Loucy (cell line): ENCODE results near the gene CYCS.

Source experiments
- H2AFZ ChIP-seq: fragments of 200-600 bp; sonication (generic); 2 replicates; pipeline ENCODE4 v1.6.0; 2016; ENCODE audit warnings: antibody characterized with exemption, mild to moderate bottlenecking, low read length, moderate library complexity
- H3F3A ChIP-seq: fragments of 200-600 bp; 2 replicates; pipeline ENCODE4 v1.6.0; 2016; ENCODE audit warnings: antibody characterized with exemption, low read depth, mild to moderate bottlenecking
- H3K27me3 ChIP-seq: fragments of 200-600 bp; sonication (generic); 2 replicates; pipeline ENCODE4 v1.6.1; 2014; ENCODE audit warnings: low read length, mild to moderate bottlenecking; ENCODE audit not compliant: insufficient read depth, poor library complexity, severe bottlenecking
- H3K36me3 ChIP-seq: fragments of 200-600 bp; sonication (generic); 2 replicates; pipeline ENCODE4 v1.6.1; 2016; ENCODE audit warnings: low read length; ENCODE audit not compliant: insufficient read depth
- H3K4me1 ChIP-seq: fragments of 200-600 bp; sonication (generic); 2 replicates; pipeline ENCODE4 v1.5.1; 2014; ENCODE audit warnings: low read length, mild to moderate bottlenecking; ENCODE audit not compliant: insufficient read depth, poor library complexity, severe bottlenecking
- H3K4me2 ChIP-seq: fragments of 200-600 bp; sonication (generic); 2 replicates; pipeline ENCODE4 v1.6.0; 2014; ENCODE audit warnings: antibody characterized with exemption, low read length, low read depth, mild to moderate bottlenecking; ENCODE audit not compliant: poor library complexity, severe bottlenecking
- H3K4me3 ChIP-seq: fragments of 200-600 bp; sonication (generic); 2 replicates; pipeline ENCODE4 v1.5.1; 2014; ENCODE audit warnings: low read length, mild to moderate bottlenecking, mixed read lengths; ENCODE audit not compliant: poor library complexity, severe bottlenecking
- H3K79me2 ChIP-seq: fragments of 200-600 bp; sonication (generic); 2 replicates; pipeline ENCODE4 v1.6.1; 2014; ENCODE audit warnings: low read length; ENCODE audit not compliant: insufficient read depth
- H3K9ac ChIP-seq: fragments of 200-600 bp; sonication (generic); 2 replicates; pipeline ENCODE4 v1.6.0; 2014; ENCODE audit warnings: mild to moderate bottlenecking, low read depth, low read length, moderate library complexity; ENCODE audit not compliant: poor library complexity, severe bottlenecking
- H3K9me2 ChIP-seq: fragments of 200-600 bp; sonication (generic); replicated peaks from 2 replicates; pipeline ENCODE4 v1.6.1; 2016; ENCODE audit warnings: low read depth, low read length, mixed read lengths
- H3K9me3 ChIP-seq: fragments of 200-600 bp; sonication (generic); 2 replicates; pipeline ENCODE4 v1.6.1; 2014; ENCODE audit warnings: mild to moderate bottlenecking, antibody characterized with exemption, low read length, low read depth; ENCODE audit not compliant: insufficient read depth
- H4K20me1 ChIP-seq: fragments of 200-600 bp; sonication (generic); 2 replicates; pipeline ENCODE4 v1.6.0; 2014; ENCODE audit warnings: antibody characterized with exemption, low read length, mild to moderate bottlenecking; ENCODE audit not compliant: insufficient read depth, poor library complexity, severe bottlenecking
- CTCF ChIP-seq: fragments of 200-600 bp; sonication (generic); conservative IDR thresholded peaks from 2 replicates; pipeline ENCODE4 v1.5.1; 2014; ENCODE audit warnings: mild to moderate bottlenecking, antibody characterized with exemption, low read length
- EZH2phosphoT487 ChIP-seq: fragments of 200-600 bp; IDR thresholded peaks from 2 replicates; pipeline ENCODE4 v1.6.1; 2018; ENCODE audit warnings: antibody characterized with exemption, mild to moderate bottlenecking, moderate library complexity, borderline replicate concordance

CYCS gene

GRCh38 chr7:25095516-25096345 lies 29.3 kb downstream of the CYCS start:
- Histone ChIP-seq H3K79me2 (no peaks in the 10 kb centered on the region), H3K4me2 (no peak overlapping the region), H3K36me3 (no peaks in the 10 kb centered on the region), H3K9ac (no peak overlapping the region), H3K4me3 (no peak overlapping the region), H4K20me1 (no peaks in the 10 kb centered on the region), H2AFZ (no peak overlapping the region), H3K4me1 (peaks cover 3% of the 10 kb centered on the region), H3K27me3 (no peaks in the 10 kb centered on the region), H3K9me2 (no peaks in the 10 kb centered on the region), H3K9me3 (no peaks in the 10 kb centered on the region), H3F3A (no peaks in the 10 kb centered on the region)
- TF ChIP-seq CTCF: no peak

- H3F3A ChIP-seq: no peaks in the 10 kb centered on the region
- TF ChIP-seq EZH2phosphoT487 (no peak), CTCF (peak; percentile 95)
- H3K36me3 ChIP-seq: no peaks in the 10 kb centered on the region
- H2AFZ ChIP-seq: no peak overlapping the region
- no peak overlapping the region for H3K4me3 ChIP-seq
- H3K9me2 ChIP-seq: no peaks in the 10 kb centered on the region
- H3K4me1 ChIP-seq: peaks cover 3% of the 10 kb centered on the region
- no peaks in the 10 kb centered on the region for H3K9me3 ChIP-seq
- no peaks in the 10 kb centered on the region for H3K79me2 ChIP-seq
- no peaks in the 10 kb centered on the region for H4K20me1 ChIP-seq
- H3K27me3 ChIP-seq: no peaks in the 10 kb centered on the region
- H3K9ac ChIP-seq: no peak overlapping the region
- H3K4me2 ChIP-seq: no peak overlapping the region
These were observed 31.7 kb downstream of the CYCS start for GRCh38 chr7:25093268-25093826.

DNA sequence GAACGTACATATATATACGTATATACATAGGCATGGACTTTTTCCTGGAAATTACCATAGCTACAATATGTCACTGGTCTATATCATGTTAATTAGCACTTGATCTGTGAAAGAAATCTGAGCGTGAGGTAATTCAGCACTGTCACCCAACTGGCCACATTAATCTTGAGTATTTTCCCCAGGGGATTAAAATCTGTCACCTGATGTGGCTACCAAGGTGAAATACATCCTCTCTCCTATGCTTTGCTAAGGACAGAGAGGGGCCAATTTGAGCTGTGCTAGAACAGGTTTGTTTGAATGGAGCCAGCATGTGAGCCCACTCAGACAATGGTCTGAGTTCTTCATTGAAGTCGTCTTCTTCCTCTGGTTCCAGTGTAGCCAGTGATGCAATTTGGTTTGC lies 33.3 kb downstream of the CYCS start:
- no peak overlapping the region for H3K9ac ChIP-seq
- no peaks in the 10 kb centered on the region for H3K9me3 ChIP-seq
- H3F3A ChIP-seq: no peaks in the 10 kb centered on the region
- no peak for TF ChIP-seq CTCF
- H3K79me2 ChIP-seq: no peaks in the 10 kb centered on the region
- no peaks in the 10 kb centered on the region for H3K9me2 ChIP-seq
- H2AFZ ChIP-seq: no peak overlapping the region
- no peaks in the 10 kb centered on the region for H3K36me3 ChIP-seq
- H3K27me3 ChIP-seq: no peaks in the 10 kb centered on the region
- no peak overlapping the region for H3K4me3 ChIP-seq
- H3K4me1 ChIP-seq: peaks cover 3% of the 10 kb centered on the region
- no peak overlapping the region for H3K4me2 ChIP-seq
- H4K20me1 ChIP-seq: no peaks in the 10 kb centered on the region
